Ishikawa (cell line): ENCODE data around the gene MTO1.

Experiments
- CEBPB ChIP-seq: IDR thresholded peaks from 2 replicates; pipeline ENCODE4 v1.6.1; 2012
- CREB1 ChIP-seq: IDR thresholded peaks from 2 replicates; pipeline ENCODE4 v1.6.1; 2012; ENCODE audit warnings: low read depth
- EGR1 ChIP-seq: IDR thresholded peaks from 2 replicates; pipeline ENCODE4 v1.6.1; 2012
- EP300 ChIP-seq: IDR thresholded peaks from 2 replicates; pipeline ENCODE4 v1.6.1; 2012; ENCODE audit warnings: borderline replicate concordance
- FOXM1 ChIP-seq: IDR thresholded peaks from 2 replicates; pipeline ENCODE4 v1.6.1; 2012; ENCODE audit warnings: low read depth, borderline replicate concordance
- NFIC ChIP-seq: IDR thresholded peaks from 2 replicates; pipeline ENCODE4 v1.6.1; 2012
- RAD21 ChIP-seq: IDR thresholded peaks from 2 replicates; pipeline ENCODE4 v1.6.1; 2012; ENCODE audit warnings: low read depth
- TAF1 ChIP-seq: IDR thresholded peaks from 2 replicates; pipeline ENCODE4 v1.6.1; 2012; ENCODE audit warnings: low read depth, mild to moderate bottlenecking
- TCF12 ChIP-seq: IDR thresholded peaks from 2 replicates; pipeline ENCODE4 v1.6.1; 2012; ENCODE audit warnings: low read depth
- TEAD4 ChIP-seq: IDR thresholded peaks from 2 replicates; pipeline ENCODE4 v1.6.1; 2012
- YY1 ChIP-seq: IDR thresholded peaks from 2 replicates; pipeline ENCODE4 v1.6.1; 2012; ENCODE audit warnings: low read depth
- ZBTB7A ChIP-seq: IDR thresholded peaks from 2 replicates; pipeline ENCODE4 v1.6.1; 2012; ENCODE audit warnings: low read depth
- TF ChIP-seq, protein P1 (sequence below): IDR thresholded peaks from 2 replicates; pipeline ENCODE4 v1.6.1; 2012
- TF ChIP-seq, protein P2 (sequence below): IDR thresholded peaks from 2 replicates; pipeline ENCODE4 v1.6.1; 2012
- TF ChIP-seq, protein P3 (sequence below): IDR thresholded peaks from 2 replicates; pipeline ENCODE4 v1.6.1; 2012; ENCODE audit warnings: low read depth, mild to moderate bottlenecking

Gene MTO1

DNA sequence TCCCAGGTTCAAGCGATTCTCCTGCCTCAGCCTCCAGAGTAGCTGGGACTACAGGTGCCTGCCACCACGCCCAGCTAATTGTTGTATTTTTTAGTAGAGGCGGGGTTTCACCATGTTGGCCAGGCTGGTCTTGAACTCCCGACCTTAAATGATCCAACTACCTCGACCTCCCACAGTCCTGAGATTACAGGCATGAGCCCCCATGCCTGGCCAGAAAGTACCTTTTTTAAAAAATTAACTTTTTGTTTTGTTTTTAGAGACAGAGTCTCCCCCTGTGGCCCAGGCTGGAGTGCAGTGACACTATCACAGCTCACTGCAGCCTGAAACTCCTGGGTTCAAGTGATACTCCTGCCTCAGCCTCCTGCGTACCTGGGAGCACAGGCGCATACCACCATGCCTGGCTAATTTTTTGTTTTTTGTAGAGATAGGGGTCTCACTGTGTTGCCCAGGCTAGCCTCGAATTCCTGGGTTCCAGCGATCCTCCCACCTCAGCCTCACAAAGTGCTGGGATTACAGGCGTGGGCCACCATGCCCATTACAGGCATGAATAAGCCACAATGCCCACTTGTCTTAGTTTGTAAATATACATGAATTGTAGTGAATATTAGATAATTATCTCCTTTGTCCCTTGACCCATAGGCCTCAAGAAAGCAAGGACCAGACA, 76.7 kb downstream of the MTO1 start:
- TF ChIP-seq TEAD4 (no peak), RAD21 (no peak), FOXM1 (no peak), TCF12 (no peak)
- TF ChIP-seq, protein P1, sequence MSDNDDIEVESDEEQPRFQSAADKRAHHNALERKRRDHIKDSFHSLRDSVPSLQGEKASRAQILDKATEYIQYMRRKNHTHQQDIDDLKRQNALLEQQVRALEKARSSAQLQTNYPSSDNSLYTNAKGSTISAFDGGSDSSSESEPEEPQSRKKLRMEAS, result no peak

DNA sequence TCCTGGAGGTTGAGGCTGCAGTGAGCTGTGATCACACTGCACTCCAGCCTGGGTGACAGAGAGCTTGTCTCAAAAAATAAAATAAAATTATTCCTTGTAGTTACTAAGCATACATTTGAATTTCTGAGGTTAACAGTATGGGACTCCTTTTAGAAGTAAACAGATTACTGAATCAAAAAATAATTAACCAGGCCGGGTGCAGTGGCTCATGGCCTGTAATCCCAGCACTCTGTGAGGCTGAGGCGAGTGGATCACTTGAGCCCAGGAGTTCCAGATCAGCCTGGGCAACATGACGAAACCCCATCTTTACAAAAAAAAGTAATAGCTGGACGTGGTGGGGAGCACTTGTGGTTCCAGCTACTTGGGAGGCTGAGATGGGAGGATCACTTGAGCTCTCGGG, 81.4 kb downstream of the MTO1 start:
- TF ChIP-seq YY1, result no peak
- TF ChIP-seq TAF1, result no peak
- TF ChIP-seq TCF12, result no peak
- no peak for TF ChIP-seq RAD21
- no peak for TF ChIP-seq EP300
- no peak for TF ChIP-seq TEAD4
- no peak for TF ChIP-seq NFIC
- TF ChIP-seq, protein P2, sequence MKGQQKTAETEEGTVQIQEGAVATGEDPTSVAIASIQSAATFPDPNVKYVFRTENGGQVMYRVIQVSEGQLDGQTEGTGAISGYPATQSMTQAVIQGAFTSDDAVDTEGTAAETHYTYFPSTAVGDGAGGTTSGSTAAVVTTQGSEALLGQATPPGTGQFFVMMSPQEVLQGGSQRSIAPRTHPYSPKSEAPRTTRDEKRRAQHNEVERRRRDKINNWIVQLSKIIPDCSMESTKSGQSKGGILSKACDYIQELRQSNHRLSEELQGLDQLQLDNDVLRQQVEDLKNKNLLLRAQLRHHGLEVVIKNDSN, result no peak
- TF ChIP-seq EGR1, result no peak
- TF ChIP-seq CREB1, result no peak
- TF ChIP-seq ZBTB7A, result no peak
- TF ChIP-seq CEBPB, result no peak
- TF ChIP-seq FOXM1, result no peak
- TF ChIP-seq, protein P3, sequence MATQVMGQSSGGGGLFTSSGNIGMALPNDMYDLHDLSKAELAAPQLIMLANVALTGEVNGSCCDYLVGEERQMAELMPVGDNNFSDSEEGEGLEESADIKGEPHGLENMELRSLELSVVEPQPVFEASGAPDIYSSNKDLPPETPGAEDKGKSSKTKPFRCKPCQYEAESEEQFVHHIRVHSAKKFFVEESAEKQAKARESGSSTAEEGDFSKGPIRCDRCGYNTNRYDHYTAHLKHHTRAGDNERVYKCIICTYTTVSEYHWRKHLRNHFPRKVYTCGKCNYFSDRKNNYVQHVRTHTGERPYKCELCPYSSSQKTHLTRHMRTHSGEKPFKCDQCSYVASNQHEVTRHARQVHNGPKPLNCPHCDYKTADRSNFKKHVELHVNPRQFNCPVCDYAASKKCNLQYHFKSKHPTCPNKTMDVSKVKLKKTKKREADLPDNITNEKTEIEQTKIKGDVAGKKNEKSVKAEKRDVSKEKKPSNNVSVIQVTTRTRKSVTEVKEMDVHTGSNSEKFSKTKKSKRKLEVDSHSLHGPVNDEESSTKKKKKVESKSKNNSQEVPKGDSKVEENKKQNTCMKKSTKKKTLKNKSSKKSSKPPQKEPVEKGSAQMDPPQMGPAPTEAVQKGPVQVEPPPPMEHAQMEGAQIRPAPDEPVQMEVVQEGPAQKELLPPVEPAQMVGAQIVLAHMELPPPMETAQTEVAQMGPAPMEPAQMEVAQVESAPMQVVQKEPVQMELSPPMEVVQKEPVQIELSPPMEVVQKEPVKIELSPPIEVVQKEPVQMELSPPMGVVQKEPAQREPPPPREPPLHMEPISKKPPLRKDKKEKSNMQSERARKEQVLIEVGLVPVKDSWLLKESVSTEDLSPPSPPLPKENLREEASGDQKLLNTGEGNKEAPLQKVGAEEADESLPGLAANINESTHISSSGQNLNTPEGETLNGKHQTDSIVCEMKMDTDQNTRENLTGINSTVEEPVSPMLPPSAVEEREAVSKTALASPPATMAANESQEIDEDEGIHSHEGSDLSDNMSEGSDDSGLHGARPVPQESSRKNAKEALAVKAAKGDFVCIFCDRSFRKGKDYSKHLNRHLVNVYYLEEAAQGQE, result no peak

DNA sequence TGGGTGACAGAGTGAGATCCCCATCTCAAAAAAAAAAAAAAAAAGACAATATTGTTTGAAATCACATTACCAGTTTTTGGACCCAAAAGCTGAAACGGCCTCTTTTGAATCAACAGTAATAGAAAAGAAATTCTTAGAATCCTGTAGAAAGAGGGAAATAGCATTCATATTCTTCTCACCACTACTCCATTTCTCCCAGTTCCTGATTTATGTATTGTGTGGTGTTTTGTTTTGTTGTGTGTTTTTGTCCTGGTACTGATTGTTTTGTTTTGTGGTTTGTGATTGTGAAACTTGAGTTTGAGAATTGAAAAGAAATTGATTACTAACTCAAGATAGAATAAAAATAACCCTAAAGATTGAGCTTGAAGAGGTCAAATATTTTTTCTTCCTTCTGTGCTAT, 85.5 kb downstream of the MTO1 start:
- TF ChIP-seq, protein P1, result no peak
- TF ChIP-seq TEAD4 (no peak), CEBPB (no peak), ZBTB7A (no peak), RAD21 (no peak)
- TF ChIP-seq, protein P2, result no peak

DNA sequence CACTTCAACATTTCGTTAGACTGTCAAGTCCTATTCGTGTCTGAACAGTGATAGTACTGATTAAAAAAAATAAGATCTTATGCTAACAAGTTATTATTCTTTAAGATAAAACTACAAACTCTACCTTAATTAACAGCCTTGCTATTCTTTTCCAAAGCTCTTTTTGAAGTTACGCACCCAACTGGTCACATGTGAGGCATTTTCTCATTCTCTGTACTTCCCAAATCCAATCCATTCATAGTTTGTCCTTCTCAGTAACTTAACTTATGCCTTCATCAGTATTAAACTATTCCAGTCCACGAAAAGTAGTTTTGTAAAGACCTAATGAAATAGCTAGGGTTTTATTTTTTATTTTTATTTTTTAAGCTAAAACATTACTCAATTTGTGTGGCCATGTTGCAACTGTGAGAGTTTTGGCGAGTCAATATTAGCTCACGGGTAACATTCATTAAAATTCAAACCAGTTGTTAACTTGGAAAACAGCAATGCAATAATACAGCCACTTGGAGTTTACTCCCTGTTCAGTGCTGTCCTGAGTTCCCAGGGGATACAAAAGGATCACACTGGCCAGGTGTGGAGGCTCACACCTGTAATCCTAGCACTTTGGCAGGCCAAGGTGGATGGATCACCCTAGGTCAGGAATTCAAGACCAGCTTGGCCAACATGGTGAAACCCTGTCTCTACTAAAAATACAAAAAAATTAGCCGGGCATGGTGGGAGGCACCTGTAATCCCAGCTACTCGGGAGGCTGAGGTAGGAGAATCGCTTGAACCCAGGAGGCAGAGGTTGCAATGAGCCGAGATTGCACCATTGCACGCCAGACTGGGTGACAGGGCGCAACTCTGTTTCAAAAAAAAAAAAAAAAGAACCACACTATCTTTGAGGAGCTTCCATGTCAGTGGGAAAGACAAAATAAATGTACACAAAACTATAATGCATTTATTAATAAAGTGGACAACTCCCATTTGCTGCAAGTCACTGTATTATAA, 87.2 kb downstream of the MTO1 start:
- TF ChIP-seq EP300 (no peak), TEAD4 (no peak), YY1 (no peak)

DNA sequence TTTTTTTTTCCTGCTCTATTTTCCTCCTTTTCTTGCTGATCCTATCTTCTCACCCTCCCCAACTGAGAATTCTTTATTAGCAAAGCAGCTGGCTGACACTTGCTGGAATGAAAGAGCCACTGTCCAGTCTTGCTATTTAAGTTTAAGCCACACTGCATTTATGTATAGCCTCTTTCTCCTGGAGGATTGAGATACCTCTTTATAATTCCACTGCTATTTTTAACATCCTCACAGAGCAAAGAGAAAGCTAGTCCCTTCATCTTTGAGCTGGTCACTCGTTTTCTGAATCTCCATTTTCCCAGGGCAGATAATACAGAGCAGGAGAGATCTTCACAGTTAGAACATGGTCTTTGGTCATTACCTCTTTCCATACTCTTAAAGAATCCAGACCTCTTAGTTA, 95.3 kb downstream of the MTO1 start:
- TF ChIP-seq ZBTB7A (no peak), TAF1 (no peak), CEBPB (no peak), YY1 (no peak), RAD21 (no peak)
- TF ChIP-seq, protein P3, result no peak
- TF ChIP-seq, protein P1, result no peak
